Esophagus squamous epithelium (tissue), 5 donors: Measurements from ENCODE around the gene UQCR10. TPM values are rescaled to one million over a fixed set of nuclear protein-coding genes. Genes with fewer than 3 reads are reported as not detected.

Experiments used
- DNase-seq: peaks from one replicate; lab custom pipeline; 2025; lab: John Stamatoyannopoulos, UW
- H3K27ac ChIP-seq, 4 donors: fragments of 200-600 bp; sonication (generic); one replicate each; pipeline ENCODE4 v1.5.1; 2016 to 2019; ENCODE audit warnings: mild to moderate bottlenecking in 1 of 4
- H3K27me3 ChIP-seq, 4 donors: fragments of 200-600 bp; sonication (generic); 1 replicate in 3 of 4; 2 replicates in 1 of 4; pipeline versions ENCODE4 v1.5.1 to v1.6.0; 2017 to 2021; ENCODE audit warnings: antibody characterized with exemption in 1 of 4
- H3K36me3 ChIP-seq, 3 donors: fragments of 200-600 bp; sonication (generic); one replicate each; pipeline ENCODE4 v1.5.1; 2016 to 2019
- H3K4me1 ChIP-seq, 3 donors: fragments of 200-600 bp; sonication (generic); one replicate each; pipeline ENCODE4 v1.5.1; 2017 to 2019
- H3K4me3 ChIP-seq, 4 donors: fragments of 200-600 bp; sonication (generic); 1 replicate in 3 of 4; 2 replicates in 1 of 4; pipeline ENCODE4 v1.5.1; 2016 to 2019; ENCODE audit warnings: mild to moderate bottlenecking in 2 of 4, moderate library complexity in 1 of 4
- H3K9me3 ChIP-seq, 3 donors: fragments of 200-600 bp; sonication (generic); one replicate each; pipeline ENCODE4 v1.5.1; 2016 to 2019
- POLR2A ChIP-seq, 4 donors: fragments of 450-650 bp; IDR thresholded peaks; one replicate each; pipeline ENCODE4 v1.6.1; 2017; ENCODE audit warnings: antibody characterized with exemption in 4 of 4, mild to moderate bottlenecking in 4 of 4, moderate library complexity in 3 of 4
- WGBS, 2 donors: methylation state at CpG; one replicate each; pipeline ENCODE4 v1.1.5; 2018; 5-methylcytosine and 5-hydroxymethylcytosine counted together
- intact Hi-C: fragments of 100-400 bp; cut with DNase I; formaldehyde crosslinking; loops from one replicate; pipeline ENCODE4 v1.15.0; 2022
- total RNA-seq, 4 donors: library from RNA; depleted of rRNA; stranded (reverse); fragments of >200 nt; gene quantifications; one replicate each; pipeline ENCODE4 v1.1.0, GENCODE V29; 2016
- TF ChIP-seq, protein P1 (sequence below), 6 experiments: fragments of 450-650 bp in 4 of 6; fragments of 200-600 bp in 2 of 6; sonication (generic) in 2 of 6; IDR thresholded peaks; one replicate each; pipeline ENCODE4 v1.5.1; 2016 to 2019; ENCODE audit warnings: antibody characterized with exemption in 6 of 6, mild to moderate bottlenecking in 4 of 6, moderate library complexity in 4 of 6
- donor health status: DM: yes; HTN: yes; CAD: no.

The UQCR10 gene
- total RNA-seq, 4 donors from 2014 or later, result 50.7 to 94.8 (median 65.0) TPM

DNA sequence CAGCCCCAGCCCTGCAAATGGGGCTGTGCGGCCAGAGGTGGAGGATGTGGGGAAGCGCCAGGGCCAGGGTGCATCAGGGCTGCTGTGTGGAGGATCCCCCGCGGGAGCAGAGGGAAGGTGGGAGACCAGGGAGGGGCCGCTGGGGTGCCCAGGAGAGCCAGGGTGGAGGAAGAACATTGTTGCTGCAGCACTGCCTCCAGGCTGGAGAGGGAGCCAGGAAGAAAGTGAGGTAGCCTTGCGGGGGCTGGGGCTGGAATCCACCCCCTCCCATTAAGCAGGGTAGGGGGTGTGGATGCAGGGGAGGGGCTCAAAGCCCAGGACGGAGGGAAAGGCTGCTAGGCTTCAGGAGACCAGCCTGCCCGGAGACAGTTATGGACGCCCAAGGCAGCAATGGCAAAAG lies 32.3 kb upstream of the UQCR10 start:
- no peaks in the 10 kb centered on the region for H3K27me3 ChIP-seq
- peaks cover 0 to 37% (median 11%) of the 10 kb centered on the region in 3 donors for H3K36me3 ChIP-seq
- 62 to 80% methylated on average over 7 to 8 of the region's 9 CpGs for WGBS, 2 donors
- H3K4me3 ChIP-seq, result no peak overlapping the region
- no peaks in the 10 kb centered on the region for H3K9me3 ChIP-seq
- no peak for DNase-seq
- intact Hi-C loops, result no loop called here
- H3K27ac ChIP-seq, result no peak overlapping the region
- TF ChIP-seq, protein P1, sequence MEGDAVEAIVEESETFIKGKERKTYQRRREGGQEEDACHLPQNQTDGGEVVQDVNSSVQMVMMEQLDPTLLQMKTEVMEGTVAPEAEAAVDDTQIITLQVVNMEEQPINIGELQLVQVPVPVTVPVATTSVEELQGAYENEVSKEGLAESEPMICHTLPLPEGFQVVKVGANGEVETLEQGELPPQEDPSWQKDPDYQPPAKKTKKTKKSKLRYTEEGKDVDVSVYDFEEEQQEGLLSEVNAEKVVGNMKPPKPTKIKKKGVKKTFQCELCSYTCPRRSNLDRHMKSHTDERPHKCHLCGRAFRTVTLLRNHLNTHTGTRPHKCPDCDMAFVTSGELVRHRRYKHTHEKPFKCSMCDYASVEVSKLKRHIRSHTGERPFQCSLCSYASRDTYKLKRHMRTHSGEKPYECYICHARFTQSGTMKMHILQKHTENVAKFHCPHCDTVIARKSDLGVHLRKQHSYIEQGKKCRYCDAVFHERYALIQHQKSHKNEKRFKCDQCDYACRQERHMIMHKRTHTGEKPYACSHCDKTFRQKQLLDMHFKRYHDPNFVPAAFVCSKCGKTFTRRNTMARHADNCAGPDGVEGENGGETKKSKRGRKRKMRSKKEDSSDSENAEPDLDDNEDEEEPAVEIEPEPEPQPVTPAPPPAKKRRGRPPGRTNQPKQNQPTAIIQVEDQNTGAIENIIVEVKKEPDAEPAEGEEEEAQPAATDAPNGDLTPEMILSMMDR (IDR thresholded peaks at IDR 0.05), result no peak
- no peak for TF ChIP-seq POLR2A (IDR thresholded peaks at IDR 0.05)
- peaks cover 0 to 19% (median 10%) of the 10 kb centered on the region in 3 donors for H3K4me1 ChIP-seq

DNA sequence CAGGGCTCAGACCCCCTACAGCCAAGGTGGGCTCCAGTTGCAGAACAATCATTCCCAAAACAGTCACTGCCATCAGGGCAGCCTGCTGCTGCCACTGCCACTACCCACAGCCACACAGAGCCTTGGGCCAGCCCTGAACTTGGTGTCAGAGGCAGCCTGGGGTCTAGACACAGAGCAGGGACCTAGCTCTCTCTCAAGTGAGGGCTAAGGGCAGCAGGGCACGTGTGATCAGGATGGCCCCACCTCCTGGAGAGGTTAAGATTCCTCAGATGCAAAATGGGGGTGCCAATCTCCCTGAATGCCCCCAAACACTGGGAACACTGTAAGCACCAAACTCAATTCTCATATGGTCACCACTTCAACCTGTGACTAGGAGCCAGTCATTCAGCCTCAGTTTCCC lies 31.8 kb upstream of the UQCR10 start:
- intact Hi-C loops, result no loop called here
- peaks cover 0 to 42% (median 8%) of the 10 kb centered on the region in 3 donors for H3K36me3 ChIP-seq
- TF ChIP-seq, protein P1 (IDR thresholded peaks at IDR 0.05), result no peak
- no peak for TF ChIP-seq POLR2A (IDR thresholded peaks at IDR 0.05)

DNA sequence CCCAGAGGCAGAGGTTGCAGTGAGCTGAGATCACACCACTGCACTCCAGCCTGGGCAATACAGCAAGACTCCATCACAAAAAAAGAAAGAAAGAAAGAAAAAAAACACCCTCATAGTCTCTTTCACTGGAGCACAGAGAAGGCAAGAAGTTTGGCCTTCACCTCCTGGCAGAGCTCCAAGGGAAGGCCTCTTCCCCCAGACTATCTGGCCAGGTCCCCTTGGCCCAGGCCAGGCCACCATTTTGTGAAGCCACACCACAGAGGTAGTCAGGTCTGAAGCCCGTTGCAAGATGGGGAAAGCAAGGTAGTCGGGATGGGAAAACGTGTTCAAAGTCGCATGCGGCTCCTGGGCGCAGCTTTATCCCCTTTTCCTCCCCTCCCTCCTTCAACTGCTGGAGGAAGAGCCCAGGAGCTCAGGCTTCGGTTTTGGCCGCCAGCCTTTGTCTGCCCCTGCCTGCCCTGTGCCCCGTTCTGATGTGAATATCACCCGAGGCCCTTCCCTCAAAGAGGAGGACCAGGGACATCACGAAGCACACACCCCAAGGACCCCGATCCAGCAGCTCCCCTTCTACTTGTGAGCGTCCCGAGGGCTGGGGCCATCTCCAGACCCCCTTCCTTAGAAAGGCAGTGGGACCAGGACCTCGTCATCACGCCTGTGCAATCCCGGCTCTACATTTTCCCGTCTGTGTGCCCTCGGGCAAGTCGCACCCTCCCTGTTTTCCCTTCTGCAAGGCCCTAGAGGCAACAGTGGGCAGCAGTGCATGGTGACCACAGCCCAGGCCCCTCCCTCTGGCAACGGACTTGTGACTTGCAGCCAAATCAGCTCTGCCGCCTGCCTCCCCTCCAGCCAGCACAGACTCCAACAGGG lies 29.7 kb upstream of the UQCR10 start:
- DNase-seq, result no peak
- H3K36me3 ChIP-seq, result peaks cover 0 to 51% (median 5%) of the 10 kb centered on the region in 3 donors
- WGBS, 2 donors, result 83 to 87% methylated on average over 16 to 20 of the region's 22 CpGs
- H3K9me3 ChIP-seq, result no peaks in the 10 kb centered on the region
- intact Hi-C loops, result no loop called here
- no peaks in the 10 kb centered on the region for H3K27me3 ChIP-seq
- TF ChIP-seq, protein P1 (IDR thresholded peaks at IDR 0.05), result no peak
- TF ChIP-seq POLR2A (IDR thresholded peaks at IDR 0.05), result no peak
- H3K4me1 ChIP-seq, result peaks cover 0 to 26% (median 10%) of the 10 kb centered on the region in 3 donors
- H3K4me3 ChIP-seq, result no peak overlapping the region
- no peak overlapping the region for H3K27ac ChIP-seq

More for the DNA sequence above, 31.8 kb upstream of the UQCR10 start:
- Histone ChIP-seq H3K4me3 (no peak overlapping the region), H3K9me3 (no peaks in the 10 kb centered on the region), H3K27ac (no peak overlapping the region), H3K4me1 (peaks cover 0 to 19% (median 10%) of the 10 kb centered on the region in 3 donors), H3K27me3 (no peaks in the 10 kb centered on the region)
- DNase-seq, result no peak
- WGBS, 2 donors, result no CpG with 5 or more reads among the region's 1 CpG

DNA sequence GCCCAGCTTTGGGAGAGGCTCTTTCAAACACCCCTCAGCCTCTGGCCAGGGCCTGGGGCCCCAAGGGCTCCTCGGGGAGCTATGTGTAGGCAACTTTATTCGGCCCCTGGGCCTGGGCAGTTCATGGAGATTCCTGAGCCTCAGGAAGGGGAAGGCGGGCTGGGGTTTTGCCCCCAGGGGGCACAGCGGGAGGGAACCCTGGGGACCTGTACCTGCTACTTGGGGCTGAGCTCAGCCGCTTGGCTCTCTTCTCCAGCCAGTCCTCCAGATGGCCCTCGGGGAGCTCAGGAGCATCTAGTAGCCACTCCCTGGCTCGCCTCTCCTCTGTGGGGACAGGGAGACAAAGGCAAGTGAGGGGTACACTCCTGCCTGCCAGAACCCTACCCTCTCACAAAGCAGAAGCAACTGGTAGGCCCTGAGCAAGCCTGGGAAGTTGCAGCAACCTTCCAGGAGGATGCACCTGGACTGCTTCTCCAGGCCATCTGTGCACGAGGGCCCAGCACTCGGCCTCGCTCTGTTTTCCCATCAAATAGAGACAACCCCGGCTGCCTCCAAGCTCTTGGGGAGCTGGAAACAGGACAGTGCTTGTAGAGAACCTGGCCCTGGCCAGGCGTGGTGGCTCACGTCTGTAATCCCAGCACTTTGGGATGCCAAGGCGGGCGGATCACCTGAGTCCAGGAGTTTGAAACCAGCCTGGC lies 28.9 kb upstream of the UQCR10 start:
- H3K27me3 ChIP-seq, result no peaks in the 10 kb centered on the region
- intact Hi-C loops, result no loop called here
- no peaks in the 10 kb centered on the region for H3K9me3 ChIP-seq
- H3K4me1 ChIP-seq, result peaks cover 0 to 21% (median 7%) of the 10 kb centered on the region in 3 donors
- H3K36me3 ChIP-seq, result peaks cover 0 to 54% (median 5%) of the 10 kb centered on the region in 3 donors
- DNase-seq, result no peak
- no peak overlapping the region for H3K4me3 ChIP-seq
- TF ChIP-seq, protein P1 (IDR thresholded peaks at IDR 0.05), result no peak
- TF ChIP-seq POLR2A (IDR thresholded peaks at IDR 0.05), result no peak
- H3K27ac ChIP-seq, result no peak overlapping the region
- WGBS, 2 donors, result 75 to 100% methylated on average over 3 to 7 of the region's 15 CpGs
